H1 (cell line): ENCODE data around the gene MOB3B. TPM values are rescaled to one million over a fixed set of nuclear protein-coding genes. Genes with fewer than 3 reads are reported as not detected.

Experiments used
- CTCF ChIA-PET: fragments of 300-600 bp; sonication (Branson Sonifier 250); formaldehyde crosslinking; loops from one replicate; lab custom pipeline; 2021; ENCODE audit not compliant: partially characterized antibody; lab: Charles Lee
- POLR2A ChIA-PET: fragments of 300-600 bp; sonication (Branson Sonifier 250); formaldehyde crosslinking; loops from one replicate; lab custom pipeline; 2021; ENCODE audit warnings: inconsistent platforms; ENCODE audit not compliant: partially characterized antibody; lab: Charles Lee
- DNase-seq, 2 experiments: peaks; one replicate each; pipeline versions ENCODE4 v3.0.0 to v3.0.0-alpha.2; 2010 to 2022; ENCODE audit warnings: low spot score in 2 of 2, low read depth in 1 of 2, mixed read lengths in 1 of 2
- FAIRE-seq: peaks from 2 replicates; lab custom pipeline; 2011; peaks lifted over from hg19 to GRCh38; lab: Jason Lieb, UNC
- H2AFZ ChIP-seq: 2 replicates; pipeline ENCODE4 v1.8.1; 2012; ENCODE audit warnings: low read length, inconsistent platforms
- H2AK5ac ChIP-seq: 2 replicates; pipeline ENCODE4 v1.6.1; 2013; ENCODE audit warnings: low read depth, low read length
- H2BK120ac ChIP-seq: replicated peaks from 2 replicates; pipeline ENCODE3; 2013; ENCODE audit warnings: low read depth, low read length, inconsistent platforms
- H2BK12ac ChIP-seq: 2 replicates; pipeline ENCODE4 v1.6.1; 2013; ENCODE audit warnings: low read depth, low read length
- H2BK15ac ChIP-seq: 2 replicates; pipeline ENCODE4 v1.6.1; 2013; ENCODE audit warnings: low read length
- H2BK20ac ChIP-seq: 2 replicates; pipeline ENCODE4 v1.6.1; 2013; ENCODE audit warnings: low read length
- H2BK5ac ChIP-seq: 2 replicates; pipeline ENCODE4 v1.6.1; 2013; ENCODE audit warnings: low read depth, low read length
- H3K14ac ChIP-seq: 2 replicates; pipeline ENCODE4 v1.6.1; 2013; ENCODE audit warnings: inconsistent platforms; ENCODE audit not compliant: insufficient read length
- H3K18ac ChIP-seq: 2 replicates; pipeline ENCODE4 v1.6.1; 2013; ENCODE audit warnings: low read length; ENCODE audit errors: extremely low read depth
- H3K23ac ChIP-seq: 2 replicates; pipeline ENCODE4 v1.6.1; 2013; ENCODE audit warnings: inconsistent platforms; ENCODE audit not compliant: insufficient read length
- H3K23me2 ChIP-seq: 2 replicates; pipeline ENCODE4 v1.6.1; 2013; ENCODE audit warnings: low read depth, low read length
- H3K27ac ChIP-seq: 2 replicates; pipeline ENCODE4 v1.6.1; 2011; ENCODE audit warnings: low read depth, low read length, inconsistent platforms
- H3K27me3 ChIP-seq, 4 experiments: replicated peaks in 1 of 4; 1 replicate in 1 of 4; 2 replicates in 3 of 4; pipeline versions ENCODE4 v1.6.1 to v1.8.1; 2011 to 2013; ENCODE audit warnings: low read length in 3 of 4, mild to moderate bottlenecking in 3 of 4, inconsistent platforms in 2 of 4, mixed read lengths in 2 of 4, moderate library complexity in 1 of 4; ENCODE audit not compliant: control insufficient read depth in 3 of 4, insufficient read depth in 3 of 4; ENCODE audit errors: extremely low read depth in 1 of 4
- H3K36me3 ChIP-seq, 4 experiments: 2 replicates each; pipeline versions ENCODE4 v1.6.1 to v1.8.1; 2011 to 2013; ENCODE audit warnings: mild to moderate bottlenecking in 4 of 4, low read length in 3 of 4, moderate library complexity in 2 of 4, control low read depth in 1 of 4, inconsistent platforms in 1 of 4; ENCODE audit not compliant: insufficient read depth in 4 of 4, control insufficient read depth in 2 of 4
- H3K4ac ChIP-seq: replicated peaks from 2 replicates; pipeline ENCODE3; 2013; ENCODE audit warnings: low read length, low read depth, mixed read lengths, inconsistent platforms; ENCODE audit not compliant: insufficient read length
- H3K4me1 ChIP-seq, 4 experiments: replicated peaks in 1 of 4; 1 replicate in 1 of 4; 2 replicates in 3 of 4; pipeline versions ENCODE4 v1.6.1 to v1.8.1; 2011 to 2013; ENCODE audit warnings: low read length in 3 of 4, inconsistent platforms in 2 of 4, mixed read lengths in 1 of 4; ENCODE audit not compliant: insufficient read depth in 4 of 4, control insufficient read depth in 3 of 4
- H3K4me2 ChIP-seq, 2 experiments: 2 replicates each; pipeline versions ENCODE4 v1.6.1 to v1.8.1; 2011 to 2013; ENCODE audit warnings: low read depth in 2 of 2, low read length in 2 of 2, control low read depth in 1 of 2, inconsistent platforms in 1 of 2, mild to moderate bottlenecking in 1 of 2; ENCODE audit not compliant: insufficient read depth in 1 of 2
- H3K4me3 ChIP-seq, 4 experiments: fragments of 200-600, 300-600 bp in 1 of 4; sonication (generic), shearing (Covaris generic), sonication (Bioruptor Twin) in 1 of 4; 2 replicates each; pipeline versions ENCODE4 v1.5.1 to v1.8.1; 2011 to 2016; ENCODE audit warnings: low read length in 4 of 4, low read depth in 3 of 4, control low read depth in 2 of 4, inconsistent platforms in 2 of 4, mild to moderate bottlenecking in 2 of 4, mixed read lengths in 1 of 4, moderate library complexity in 1 of 4; ENCODE audit not compliant: insufficient read depth in 2 of 4; ENCODE audit errors: extremely low read depth in 1 of 4
- H3K56ac ChIP-seq: replicated peaks from 2 replicates; pipeline ENCODE3; 2013; ENCODE audit warnings: low read depth, mild to moderate bottlenecking, mixed read lengths, low read length, inconsistent platforms; ENCODE audit not compliant: insufficient read length
- H3K79me1 ChIP-seq: 2 replicates; pipeline ENCODE4 v1.6.1; 2013; ENCODE audit warnings: low read depth, low read length, control low read depth
- H3K79me2 ChIP-seq, 2 experiments: 2 replicates each; pipeline versions ENCODE4 v1.6.1 to v1.8.1; 2012 to 2013; ENCODE audit warnings: low read length in 2 of 2, mild to moderate bottlenecking in 2 of 2, inconsistent platforms in 1 of 2; ENCODE audit not compliant: insufficient read depth in 2 of 2, control insufficient read depth in 1 of 2
- H3K9ac ChIP-seq, 4 experiments: replicated peaks in 1 of 4; 1 replicate in 1 of 4; 2 replicates in 3 of 4; pipeline versions ENCODE4 v1.6.1 to v1.8.1; 2011 to 2013; ENCODE audit warnings: low read depth in 3 of 4, low read length in 3 of 4, control low read depth in 2 of 4, mild to moderate bottlenecking in 2 of 4, moderate library complexity in 2 of 4, inconsistent platforms in 1 of 4; ENCODE audit errors: extremely low read depth in 1 of 4
- H3K9me3 ChIP-seq, 2 experiments: 2 replicates each; pipeline versions ENCODE4 v1.6.1 to v1.8.1; 2012 to 2013; ENCODE audit warnings: mild to moderate bottlenecking in 2 of 2, moderate library complexity in 2 of 2, control low read depth in 1 of 2, inconsistent platforms in 1 of 2, low read depth in 1 of 2, low read length in 1 of 2, mixed read lengths in 1 of 2; ENCODE audit not compliant: insufficient read depth in 2 of 2
- H4K20me1 ChIP-seq, 2 experiments: replicated peaks in 1 of 2; 2 replicates each; pipeline versions ENCODE3 to v1.8.1; 2011 to 2013; ENCODE audit warnings: inconsistent platforms in 2 of 2, low read length in 2 of 2, mild to moderate bottlenecking in 1 of 2; ENCODE audit not compliant: insufficient read depth in 2 of 2, control insufficient read depth in 1 of 2
- H4K5ac ChIP-seq: 2 replicates; pipeline ENCODE4 v1.6.1; 2013; ENCODE audit warnings: low read length, low read depth, mixed read lengths, inconsistent platforms; ENCODE audit not compliant: insufficient read length
- H4K8ac ChIP-seq: 2 replicates; pipeline ENCODE4 v1.8.0; 2013; ENCODE audit warnings: mild to moderate bottlenecking, moderate library complexity, low read length, inconsistent platforms; ENCODE audit not compliant: insufficient read depth; ENCODE audit errors: extremely low read depth
- H4K91ac ChIP-seq: replicated peaks from 2 replicates; pipeline ENCODE3; 2013; ENCODE audit warnings: low read length, mixed read lengths, inconsistent platforms; ENCODE audit not compliant: insufficient read length
- CBX5 ChIP-seq: fragments of 300-800, 300-1000 bp; sonication (generic); IDR thresholded peaks from 2 replicates; pipeline ENCODE4 v1.7.1; 2016; ENCODE audit warnings: antibody characterized with exemption, low read length, low read depth
- CEBPB ChIP-seq: IDR thresholded peaks from 2 replicates; pipeline ENCODE4 v1.6.1; 2012; ENCODE audit warnings: low read depth, low read length
- CREB1 ChIP-seq: IDR thresholded peaks from 2 replicates; pipeline ENCODE4 v1.6.1; 2012; ENCODE audit warnings: inconsistent platforms
- EP300 ChIP-seq, 2 experiments: IDR thresholded peaks; 1 replicate in 1 of 2; 2 replicates in 1 of 2; pipeline ENCODE4 v1.6.1; 2011 to 2012; ENCODE audit warnings: low read depth in 2 of 2, low read length in 2 of 2, mild to moderate bottlenecking in 2 of 2, borderline replicate concordance in 1 of 2, inconsistent platforms in 1 of 2, moderate library complexity in 1 of 2
- GTF2F1 ChIP-seq: IDR thresholded peaks from 2 replicates; pipeline ENCODE4 v1.6.1; 2012; ENCODE audit warnings: low read depth, low read length, improper control_type of control experiment, borderline replicate concordance
- NANOG ChIP-seq: IDR thresholded peaks from 2 replicates; pipeline ENCODE4 v1.6.1; 2011; ENCODE audit warnings: low read length, low read depth, mild to moderate bottlenecking, inconsistent platforms; ENCODE audit not compliant: insufficient read depth, poor library complexity, severe bottlenecking
- NRF1 ChIP-seq: IDR thresholded peaks from 2 replicates; pipeline ENCODE4 v1.6.1; 2011; ENCODE audit warnings: mild to moderate bottlenecking, low read depth, low read length, improper control_type of control experiment
- RBBP5 ChIP-seq: IDR thresholded peaks from 2 replicates; pipeline ENCODE4 v1.7.1; 2012; ENCODE audit warnings: low read depth, mild to moderate bottlenecking, inconsistent platforms, low read length, moderate library complexity, borderline replicate concordance
- SAP30 ChIP-seq: fragments of 300-600 bp; sonication (generic); IDR thresholded peaks from 2 replicates; pipeline ENCODE4 v1.7.1; 2012; ENCODE audit warnings: low read length, moderate library complexity, mild to moderate bottlenecking, inconsistent platforms; ENCODE audit not compliant: insufficient read depth, insufficient replicate concordance
- SP2 ChIP-seq: IDR thresholded peaks from 2 replicates; pipeline ENCODE4 v1.6.1; 2012; ENCODE audit warnings: mild to moderate bottlenecking, low read length, inconsistent platforms
- TAF1 ChIP-seq: IDR thresholded peaks from 2 replicates; pipeline ENCODE4 v1.6.1; 2011; ENCODE audit warnings: mild to moderate bottlenecking, low read depth, low read length
- TAF7 ChIP-seq: optimal IDR thresholded peaks from 2 replicates; pipeline ENCODE3; 2011; ENCODE audit warnings: low read depth, mild to moderate bottlenecking, inconsistent platforms, low read length, moderate library complexity, borderline replicate concordance
- USF2 ChIP-seq: IDR thresholded peaks from 2 replicates; pipeline ENCODE4 v1.6.1; 2011; ENCODE audit warnings: low read length, improper control_type of control experiment
- YY1 ChIP-seq: IDR thresholded peaks from 2 replicates; pipeline ENCODE4 v1.6.1; 2011; ENCODE audit warnings: low read depth, mild to moderate bottlenecking, low read length
- WGBS, 2 experiments: shearing (Covaris generic) in 1 of 2; methylation state at CpG; one replicate each; pipeline versions ENCODE4 v1.1.6 to v1.1.7; 2013 to 2015; ENCODE audit warnings: low lambda C conversion rate in 2 of 2, mixed read lengths in 2 of 2, inconsistent platforms in 1 of 2, low coverage in 1 of 2, missing lambda C conversion rate in 1 of 2; ENCODE audit not compliant: insufficient replicate concordance in 2 of 2, insufficient coverage in 1 of 2, insufficient read length in 1 of 2; ENCODE audit errors: extremely low coverage in 1 of 2, missing lambda C conversion rate in 1 of 2; 5-methylcytosine and 5-hydroxymethylcytosine counted together
- polyA plus RNA-seq, 7 experiments: library from polyadenylated mRNA; depleted of rRNA in 3 of 7; stranded (reverse) in 5 of 7; unstranded in 2 of 7; fragments of >200 nt in 5 of 7; fragments of 200-250 nt in 2 of 7; gene quantifications; 1 replicate in 5 of 7; 2 replicates in 1 of 7; 4 replicates in 1 of 7; pipeline versions ENCODE4 v1.2.1 to v1.2.3, GENCODE V29; 2011 to 2013; ENCODE audit warnings: missing spikeins in 2 of 7, mixed read lengths in 2 of 7
- total RNA-seq: library from RNA; stranded (reverse); fragmentation: NEBNext Ultra II Directional; extraction: Animal tissue kit (Norgen Biotek cat#: 25700); gene quantifications from 2 replicates; pipeline ENCODE4 v1.2.1, GENCODE V29; 2021

MOB3B gene
- total and polyA plus RNA-seq, 2 of the 8 experiments (the other 6 are each of a cell fraction or from before 2014, with no cell fraction given), result 12.7 to 16.1 TPM

DNA sequence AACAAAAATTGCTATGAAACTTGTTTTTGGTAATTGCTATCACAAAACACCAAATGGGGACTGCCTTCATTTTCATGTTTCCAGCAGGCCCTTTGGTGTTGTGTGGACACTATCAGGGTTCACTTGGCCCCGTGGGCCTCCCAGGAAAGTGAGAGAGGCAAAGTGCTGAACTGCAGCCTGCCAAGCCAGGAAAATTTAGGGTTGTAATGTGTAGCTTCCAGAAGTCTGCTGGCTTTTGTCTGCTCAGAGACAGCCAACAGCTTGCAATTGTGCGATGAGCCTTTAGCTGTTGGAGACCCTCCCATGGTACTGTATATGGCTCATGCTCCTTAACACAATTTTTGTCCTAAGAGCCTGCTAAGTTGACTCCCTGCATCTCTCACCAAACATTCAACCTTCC is 127.0 kb downstream of the MOB3B start:
- no peak overlapping the region for H3K18ac ChIP-seq
- DNase-seq (no peak), FAIRE-seq (no peak)
- no peak overlapping the region for H2AFZ ChIP-seq
- no peaks in the 10 kb centered on the region for H3K27me3 ChIP-seq
- H3K23me2 ChIP-seq, result no peaks in the 10 kb centered on the region
- no peak overlapping the region for H3K27ac ChIP-seq
- no peak overlapping the region for H2BK15ac ChIP-seq
- H3K79me1 ChIP-seq, result no peaks in the 10 kb centered on the region
- H3K4me3 ChIP-seq, result no peak overlapping the region
- H3K23ac ChIP-seq, result no peak overlapping the region
- peaks cover 4 to 8% (median 7%) of the 10 kb centered on the region in 4 experiments; a peak in 4 of 7 replicates for H3K4me1 ChIP-seq
- H3K9me3 ChIP-seq, result no peaks in the 10 kb centered on the region
- no peak overlapping the region for H2BK120ac ChIP-seq
- H4K5ac ChIP-seq, result no peak overlapping the region
- CTCF ChIA-PET, result interaction anchor here (0.6 kb wide), 1 partner anchor 21 kb away, joined by 3 read pairs; no protein-coding TSS in a partner anchor
- no peak overlapping the region for H2BK20ac ChIP-seq
- WGBS, 2 experiments, result 77% methylated on average over 2 of the region's 2 CpGs; no CpG with 5 or more reads in 1 of the 2 experiments
- H3K4me2 ChIP-seq, result no peak overlapping the region
- no peak overlapping the region for H3K9ac ChIP-seq
- H3K56ac ChIP-seq, result no peak overlapping the region
- no peaks in the 10 kb centered on the region for H3K36me3 ChIP-seq
- H2BK12ac ChIP-seq, result no peak overlapping the region
- H4K91ac ChIP-seq, result no peak overlapping the region
- no peak overlapping the region for H3K4ac ChIP-seq
- H2AK5ac ChIP-seq, result no peak overlapping the region
- H4K20me1 ChIP-seq, result no peaks in the 10 kb centered on the region
- H4K8ac ChIP-seq, result no peak overlapping the region
- no peaks in the 10 kb centered on the region for H3K79me2 ChIP-seq
- POLR2A ChIA-PET, result no interaction called here
- no peak overlapping the region for H3K14ac ChIP-seq
- H2BK5ac ChIP-seq, result no peak overlapping the region
- TF ChIP-seq SP2 (no peak), SAP30 (no peak), CREB1 (no peak), RBBP5 (no peak), TAF1 (no peak), NANOG (no peak), TAF7 (no peak), CBX5 (no peak), YY1 (no peak), CEBPB (no peak), EP300 (IDR thresholded peaks at IDR 0.05; ENCODE audit: borderline replicate concordance in 1 of 2, low read depth in 2 of 2, low read length in 2 of 2) (no peak), GTF2F1 (no peak), NRF1 (no peak), USF2 (no peak)
